Measurements from ENCODE around the gene SLC25A23. TPM values are rescaled to one million over a fixed set of nuclear protein-coding genes. Genes with fewer than 3 reads are reported as not detected.

SLC25A23 gene
- total and polyA plus RNA-seq, 3 experiments from 2014 or later: 14.5 to 19.9 (median 14.8) TPM

- Histone ChIP-seq H3K27ac (ENCODE audit: low read depth, low read length) (no peak overlapping the region), H3K36me3 (ENCODE audit: insufficient read depth, low read length) (no peaks in the 10 kb centered on the region), H3K9me3 (ENCODE audit: low read length) (no peaks in the 10 kb centered on the region), H3K4me3 (ENCODE audit: low read length) (peak overlapping the region; percentile 37), H3K4me1 (ENCODE audit: insufficient read depth, low read length) (peaks cover 8% of the 10 kb centered on the region), H3K27me3 (ENCODE audit: insufficient read depth, low read length, poor library complexity, severe bottlenecking) (no peaks in the 10 kb centered on the region)
- H3K27ac Mint-ChIP-seq: peak overlapping the region; percentile 60 to 98 (median 90)
- no peak for DNase-seq
- H3K27me3 Mint-ChIP-seq: no peaks in the 10 kb centered on the region
- peak overlapping the region; percentile 74 to 93 (median 86) for H3K4me3 Mint-ChIP-seq
- peaks cover 0 to 2% (median 0%) of the 10 kb centered on the region in 5 donors for H3K9me3 Mint-ChIP-seq
- peaks cover 13 to 14% (median 14%) of the 10 kb centered on the region in 3 donors for H3K4me1 Mint-ChIP-seq
- POLR2A ChIA-PET: interaction anchor here (1.3 kb wide), 1 partner anchor 8 kb away, joined by 8 read pairs; the partner anchor contains the start of gene DENND1C
- CTCF ChIA-PET: no interaction called here
- H3K36me3 Mint-ChIP-seq: peaks cover 0 to 4% (median 0%) of the 10 kb centered on the region in 3 donors
Measured at GRCh38 chr19:6489278-6490061, 29.9 kb upstream of the SLC25A23 start.

- Mint-ChIP-seq H3K36me3 (peaks cover 0 to 12% (median 0%) of the 10 kb centered on the region in 3 donors), H3K4me3 (no peak overlapping the region), H3K4me1 (peaks cover 33 to 46% (median 46%) of the 10 kb centered on the region in 3 donors), H3K27me3 (peaks cover 0 to 1% of the 10 kb centered on the region in 2 donors), H3K9me3 (no peaks in the 10 kb centered on the region), H3K27ac (peak overlapping the region in 1 of 8 donors; percentile 29)
- POLR2A ChIA-PET: no interaction called here
- no peaks in the 10 kb centered on the region for H3K9me3 ChIP-seq (ENCODE audit: low read length)
- H3K4me1 ChIP-seq (ENCODE audit: insufficient read depth, low read length): peaks cover 26% of the 10 kb centered on the region
- no peaks in the 10 kb centered on the region for H3K36me3 ChIP-seq (ENCODE audit: insufficient read depth, low read length)
- no peaks in the 10 kb centered on the region for H3K27me3 ChIP-seq (ENCODE audit: insufficient read depth, low read length, poor library complexity, severe bottlenecking)
- no peak for DNase-seq
- no peak overlapping the region for H3K27ac ChIP-seq (ENCODE audit: low read depth, low read length)
- CTCF ChIA-PET: interaction anchor here (2.0 kb wide), 1 partner anchor 32 kb away, joined by 6 read pairs; no protein-coding TSS in a partner anchor
- H3K4me3 ChIP-seq (ENCODE audit: low read length): no peak overlapping the region
Measured at GRCh38 chr19:6484831-6485230, 25.2 kb upstream of the SLC25A23 start.

DNA sequence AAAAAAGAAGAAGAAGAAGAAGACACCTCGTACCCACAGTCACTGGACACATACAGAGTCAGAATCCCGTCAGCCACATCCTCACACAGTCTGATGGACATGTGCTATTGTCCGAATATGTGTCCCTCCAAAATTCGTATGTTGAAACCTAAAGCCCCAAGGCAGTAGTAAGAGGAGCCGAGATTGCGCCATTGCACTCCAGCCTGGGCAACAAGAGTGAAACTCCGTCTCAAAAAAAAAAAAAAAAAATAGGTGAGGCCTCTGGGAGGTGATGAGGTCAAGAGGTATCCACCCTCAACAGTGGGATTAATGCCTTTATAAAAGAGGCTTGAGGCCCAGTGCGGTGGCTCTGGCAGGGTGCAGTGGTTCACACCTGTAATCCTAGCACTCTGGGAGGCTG, 24.6 kb upstream of the SLC25A23 start:
- CTCF ChIA-PET: no interaction called here
- Mint-ChIP-seq H3K4me1 (peaks cover 28 to 44% (median 44%) of the 10 kb centered on the region in 3 donors), H3K36me3 (peaks cover 0 to 12% (median 0%) of the 10 kb centered on the region in 3 donors), H3K9me3 (no peaks in the 10 kb centered on the region), H3K27me3 (peaks cover 0 to 1% of the 10 kb centered on the region in 2 donors), H3K27ac (peak overlapping the region in 2 of 8 donors; percentile 29 to 94), H3K4me3 (peak overlapping the region in 1 of 7 donors; percentile 92)
- no peaks in the 10 kb centered on the region for H3K9me3 ChIP-seq (ENCODE audit: low read length)
- H3K36me3 ChIP-seq (ENCODE audit: insufficient read depth, low read length): no peaks in the 10 kb centered on the region
- POLR2A ChIA-PET: no interaction called here
- DNase-seq: no peak
- H3K27me3 ChIP-seq (ENCODE audit: insufficient read depth, low read length, poor library complexity, severe bottlenecking): no peaks in the 10 kb centered on the region
- no peak overlapping the region for H3K4me3 ChIP-seq (ENCODE audit: low read length)
- no peak overlapping the region for H3K27ac ChIP-seq (ENCODE audit: low read depth, low read length)
- H3K4me1 ChIP-seq (ENCODE audit: insufficient read depth, low read length): peaks cover 30% of the 10 kb centered on the region

DNA sequence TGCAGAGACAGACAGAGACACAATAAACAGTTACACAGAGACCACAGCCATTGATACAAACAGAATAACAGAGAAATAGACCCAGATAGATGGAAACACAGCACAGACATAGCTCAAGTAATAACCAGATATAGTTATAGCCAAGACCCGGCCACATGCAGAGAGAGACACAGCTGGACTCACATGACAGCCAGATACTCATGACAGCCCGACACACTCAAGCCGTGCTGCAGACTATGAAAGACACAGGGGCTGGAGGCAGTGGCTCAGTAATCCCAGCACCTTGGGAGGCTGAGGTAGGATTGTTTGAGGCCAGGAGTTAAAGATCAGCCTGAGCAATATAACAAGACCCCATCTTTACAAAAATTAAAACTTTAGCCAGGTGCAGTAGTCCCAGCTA, 23.6 kb upstream of the SLC25A23 start:
- no peaks in the 10 kb centered on the region for H3K36me3 ChIP-seq (ENCODE audit: insufficient read depth, low read length)
- no peaks in the 10 kb centered on the region for H3K27me3 ChIP-seq (ENCODE audit: insufficient read depth, low read length, poor library complexity, severe bottlenecking)
- no peaks in the 10 kb centered on the region for H3K9me3 Mint-ChIP-seq
- no peaks in the 10 kb centered on the region for H3K9me3 ChIP-seq (ENCODE audit: low read length)
- ChIA-PET CTCF (interaction anchor here (1.4 to 2.0 kb wide), 3 partner anchors 13 to 20 kb away, joined by 3 to 8 read pairs (median 3); no protein-coding TSS in a partner anchor), POLR2A (no interaction called here)
- no peak overlapping the region for H3K4me3 ChIP-seq (ENCODE audit: low read length)
- H3K27me3 Mint-ChIP-seq: peaks cover 0 to 1% of the 10 kb centered on the region in 2 donors
- H3K27ac ChIP-seq (ENCODE audit: low read depth, low read length): no peak overlapping the region
- H3K36me3 Mint-ChIP-seq: peaks cover 0 to 14% (median 0%) of the 10 kb centered on the region in 3 donors
- peak overlapping the region; percentile 36 to 100 (median 94) for H3K27ac Mint-ChIP-seq
- H3K4me1 ChIP-seq (ENCODE audit: insufficient read depth, low read length): peaks cover 38% of the 10 kb centered on the region
- DNase-seq: no peak
- H3K4me1 Mint-ChIP-seq: peaks cover 26 to 42% (median 42%) of the 10 kb centered on the region in 3 donors
- H3K4me3 Mint-ChIP-seq: peak overlapping the region in 6 of 7 donors; percentile 47 to 92 (median 63)

DNA sequence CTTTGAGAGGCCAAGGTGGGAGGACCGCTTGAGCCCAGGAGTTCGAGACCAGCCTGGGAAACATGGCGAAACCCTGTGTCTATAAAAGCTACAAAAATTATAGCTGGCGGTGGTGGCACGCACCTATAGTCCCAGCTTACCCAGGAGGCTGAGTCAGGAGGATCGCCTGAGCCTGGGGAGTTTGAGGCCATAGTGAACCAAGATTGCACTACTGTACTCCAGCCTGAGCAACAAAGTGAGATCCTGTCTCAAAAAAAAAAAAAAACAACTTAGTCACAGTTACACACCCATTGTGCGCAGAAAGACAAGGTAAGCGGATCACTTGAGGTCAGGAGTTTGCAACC, 22.7 kb upstream of the SLC25A23 start:
- Histone ChIP-seq H3K27ac (ENCODE audit: low read depth, low read length) (peak overlapping the region; percentile 80), H3K4me1 (ENCODE audit: insufficient read depth, low read length) (peaks cover 38% of the 10 kb centered on the region), H3K4me3 (ENCODE audit: low read length) (peak overlapping the region; percentile 77), H3K27me3 (ENCODE audit: insufficient read depth, low read length, poor library complexity, severe bottlenecking) (no peaks in the 10 kb centered on the region), H3K36me3 (ENCODE audit: insufficient read depth, low read length) (no peaks in the 10 kb centered on the region), H3K9me3 (ENCODE audit: low read length) (no peaks in the 10 kb centered on the region)
- Mint-ChIP-seq H3K27me3 (peaks cover 0 to 1% of the 10 kb centered on the region in 2 donors), H3K36me3 (peaks cover 0 to 16% (median 0%) of the 10 kb centered on the region in 3 donors), H3K4me3 (peak overlapping the region; percentile 92 to 99 (median 98)), H3K27ac (peak overlapping the region; percentile 94 to 100 (median 98)), H3K4me1 (peaks cover 26 to 42% (median 42%) of the 10 kb centered on the region in 3 donors), H3K9me3 (no peaks in the 10 kb centered on the region)
- ChIA-PET CTCF (interaction anchor here (1.2 to 2.3 kb wide), 6 partner anchors 10 to 34 kb away, joined by 3 to 9 read pairs (median 4); no protein-coding TSS in a partner anchor), POLR2A (interaction anchor here (0.9 to 1.5 kb wide), 3 partner anchors 8 to 23 kb away, joined by 5 to 8 read pairs (median 5); partner anchors contain the start of gene SLC25A23)
- DNase-seq: no peak

- Mint-ChIP-seq H3K27ac (peak within 1 kb of the TSS; percentile 94 to 100 (median 98)), H3K27me3 (peaks cover 0 to 1% of the 10 kb centered on the region in 2 donors), H3K36me3 (peaks cover 0 to 18% (median 0%) of the 10 kb centered on the region in 3 donors), H3K9me3 (no peaks in the 10 kb centered on the region), H3K4me1 (peaks cover 26 to 42% (median 42%) of the 10 kb centered on the region in 3 donors), H3K4me3 (peak within 1 kb of the TSS; percentile 92 to 99 (median 98))
- Histone ChIP-seq H3K9me3 (ENCODE audit: low read length) (no peaks in the 10 kb centered on the region), H3K36me3 (ENCODE audit: insufficient read depth, low read length) (peaks cover 3% of the 10 kb centered on the region), H3K4me3 (ENCODE audit: low read length) (peak within 1 kb of the TSS; percentile 77), H3K27ac (ENCODE audit: low read depth, low read length) (peak within 1 kb of the TSS; percentile 80), H3K4me1 (ENCODE audit: insufficient read depth, low read length) (peaks cover 38% of the 10 kb centered on the region), H3K27me3 (ENCODE audit: insufficient read depth, low read length, poor library complexity, severe bottlenecking) (no peaks in the 10 kb centered on the region)
- POLR2A ChIA-PET: interaction anchor here (0.5 to 1.6 kb wide), 11 partner anchors 8 to 323 kb away, joined by 3 to 14 read pairs (median 5); partner anchors contain the start of genes ALKBH7, KHSRP and SLC25A23
- CTCF ChIA-PET: interaction anchor here (0.8 to 2.3 kb wide), 11 partner anchors 9 to 182 kb away, joined by 3 to 9 read pairs (median 4); partner anchors contain the start of gene TUBB4A
- DNase-seq: peak; percentile 43 to 80 (median 60)
Measured at GRCh38 chr19:6481541-6482342, 22.1 kb upstream of the SLC25A23 start, which contains the start of gene DENND1C. Gene DENND1C, minus strand, starts transcription at chr19:6481787. Its CDS starts 92 bp downstream, at chr19:6481695.

GRCh38 chr19:6480848-6481415, 21.3 kb upstream of the SLC25A23 start:
- Histone ChIP-seq H3K4me1 (ENCODE audit: insufficient read depth, low read length) (peaks cover 38% of the 10 kb centered on the region), H3K27ac (ENCODE audit: low read depth, low read length) (peak overlapping the region; percentile 80), H3K9me3 (ENCODE audit: low read length) (no peaks in the 10 kb centered on the region), H3K27me3 (ENCODE audit: insufficient read depth, low read length, poor library complexity, severe bottlenecking) (no peaks in the 10 kb centered on the region), H3K4me3 (ENCODE audit: low read length) (peak overlapping the region; percentile 77), H3K36me3 (ENCODE audit: insufficient read depth, low read length) (peaks cover 11% of the 10 kb centered on the region)
- Mint-ChIP-seq H3K27ac (peak overlapping the region; percentile 94 to 100 (median 98)), H3K4me1 (peaks cover 26 to 42% (median 42%) of the 10 kb centered on the region in 3 donors), H3K36me3 (peaks cover 0 to 23% (median 0%) of the 10 kb centered on the region in 3 donors), H3K9me3 (no peaks in the 10 kb centered on the region), H3K27me3 (peaks cover 0 to 1% of the 10 kb centered on the region in 2 donors), H3K4me3 (peak overlapping the region; percentile 92 to 99 (median 98))
- POLR2A ChIA-PET: interaction anchor here (0.5 to 1.6 kb wide), 8 partner anchors 9 to 1149 kb away, joined by 3 to 14 read pairs (median 6); partner anchors contain the start of genes ALKBH7, KHSRP, PET100 and XAB2
- CTCF ChIA-PET: interaction anchor here (1.0 to 2.3 kb wide), 7 partner anchors 8 to 153 kb away, joined by 3 to 9 read pairs (median 4); partner anchors contain the start of gene TUBB4A
- DNase-seq: no peak
